ENCODE results near the gene SCAP. TPM values are rescaled to one million over a fixed set of nuclear protein-coding genes. Genes with fewer than 3 reads are reported as not detected.

SCAP gene
- polyA plus RNA-seq, 1 of the 3 experiments (the other 2 are of a cell fraction), result 28.0 TPM

GRCh38 chr3:47485812-47486211 is 10.1 kb upstream of the SCAP start:
- Histone ChIP-seq H3K27me3 (ENCODE audit: insufficient read depth) (no peaks in the 10 kb centered on the region), H3K4me2 (no peak overlapping the region), H3K4me1 (ENCODE audit: control insufficient read depth in 1 of 2, insufficient read depth in 2 of 2, low read depth in 1 of 2, low read length in 1 of 2) (no peaks in the 10 kb centered on the region), H3K79me2 (ENCODE audit: insufficient read depth) (no peaks in the 10 kb centered on the region), H3F3A (replicated peaks; ENCODE audit: insufficient read depth) (peaks cover 8% of the 10 kb centered on the region), H3K9me2 (no peaks in the 10 kb centered on the region), H3K36me3 (replicated peaks in 1 of 2; ENCODE audit: control insufficient read depth in 1 of 2, insufficient read depth in 2 of 2, low read length in 1 of 2) (peaks cover 0 to 3% of the 10 kb centered on the region in 2 experiments), H3K27ac (ENCODE audit: low read depth in 2 of 2, low read length in 1 of 2) (no peak overlapping the region), H3K9me3 (no peaks in the 10 kb centered on the region), H2AFZ (ENCODE audit: low read depth) (no peak overlapping the region), H3K4me3 (ENCODE audit: low read depth in 2 of 2, low read length in 1 of 2) (no peak overlapping the region), H3K9ac (no peak overlapping the region), H4K20me1 (ENCODE audit: insufficient read depth) (no peaks in the 10 kb centered on the region)
- TF ChIP-seq RAD21 (IDR thresholded peaks at IDR 0.05; ENCODE audit: low read length) (no peak), SIN3A (IDR thresholded peaks at IDR 0.05; ENCODE audit: borderline replicate concordance, low read depth, low read length) (no peak), CHD2 (IDR thresholded peaks at IDR 0.05; ENCODE audit: low read length, partially characterized antibody) (no peak), POLR2AphosphoS5 (IDR thresholded peaks at IDR 0.05; ENCODE audit: low read depth, low read length) (no peak), MEF2A (IDR thresholded peaks at IDR 0.05; ENCODE audit: borderline replicate concordance, low read depth) (no peak), RXRA (IDR thresholded peaks at IDR 0.05; ENCODE audit: borderline replicate concordance, low read depth) (no peak), TEAD4 (IDR thresholded peaks at IDR 0.05; ENCODE audit: borderline replicate concordance, insufficient read depth) (no peak), EP300 (IDR thresholded peaks at IDR 0.05; ENCODE audit: borderline replicate concordance in 1 of 2, low read depth in 1 of 2, low read length in 1 of 2) (no peak), TCF12 (IDR thresholded peaks at IDR 0.05) (no peak), TAF1 (IDR thresholded peaks at IDR 0.05; ENCODE audit: borderline replicate concordance, low read depth, low read length) (no peak), JUND (IDR thresholded peaks at IDR 0.05) (no peak), FOXM1 (IDR thresholded peaks at IDR 0.05; ENCODE audit: low read depth) (no peak), FOSL2 (IDR thresholded peaks at IDR 0.05; ENCODE audit: borderline replicate concordance, low read depth) (no peak), GATA2 (CRISPR knock-in tag; IDR thresholded peaks at IDR 0.05) (no peak)
- TF ChIP-seq, protein P1, sequence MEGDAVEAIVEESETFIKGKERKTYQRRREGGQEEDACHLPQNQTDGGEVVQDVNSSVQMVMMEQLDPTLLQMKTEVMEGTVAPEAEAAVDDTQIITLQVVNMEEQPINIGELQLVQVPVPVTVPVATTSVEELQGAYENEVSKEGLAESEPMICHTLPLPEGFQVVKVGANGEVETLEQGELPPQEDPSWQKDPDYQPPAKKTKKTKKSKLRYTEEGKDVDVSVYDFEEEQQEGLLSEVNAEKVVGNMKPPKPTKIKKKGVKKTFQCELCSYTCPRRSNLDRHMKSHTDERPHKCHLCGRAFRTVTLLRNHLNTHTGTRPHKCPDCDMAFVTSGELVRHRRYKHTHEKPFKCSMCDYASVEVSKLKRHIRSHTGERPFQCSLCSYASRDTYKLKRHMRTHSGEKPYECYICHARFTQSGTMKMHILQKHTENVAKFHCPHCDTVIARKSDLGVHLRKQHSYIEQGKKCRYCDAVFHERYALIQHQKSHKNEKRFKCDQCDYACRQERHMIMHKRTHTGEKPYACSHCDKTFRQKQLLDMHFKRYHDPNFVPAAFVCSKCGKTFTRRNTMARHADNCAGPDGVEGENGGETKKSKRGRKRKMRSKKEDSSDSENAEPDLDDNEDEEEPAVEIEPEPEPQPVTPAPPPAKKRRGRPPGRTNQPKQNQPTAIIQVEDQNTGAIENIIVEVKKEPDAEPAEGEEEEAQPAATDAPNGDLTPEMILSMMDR (IDR thresholded peaks at IDR 0.05), result no peak
- TF ChIP-seq, protein P2, sequence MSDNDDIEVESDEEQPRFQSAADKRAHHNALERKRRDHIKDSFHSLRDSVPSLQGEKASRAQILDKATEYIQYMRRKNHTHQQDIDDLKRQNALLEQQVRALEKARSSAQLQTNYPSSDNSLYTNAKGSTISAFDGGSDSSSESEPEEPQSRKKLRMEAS (IDR thresholded peaks at IDR 0.05; ENCODE audit: low read depth), result no peak
- TF ChIP-seq, protein P3, sequence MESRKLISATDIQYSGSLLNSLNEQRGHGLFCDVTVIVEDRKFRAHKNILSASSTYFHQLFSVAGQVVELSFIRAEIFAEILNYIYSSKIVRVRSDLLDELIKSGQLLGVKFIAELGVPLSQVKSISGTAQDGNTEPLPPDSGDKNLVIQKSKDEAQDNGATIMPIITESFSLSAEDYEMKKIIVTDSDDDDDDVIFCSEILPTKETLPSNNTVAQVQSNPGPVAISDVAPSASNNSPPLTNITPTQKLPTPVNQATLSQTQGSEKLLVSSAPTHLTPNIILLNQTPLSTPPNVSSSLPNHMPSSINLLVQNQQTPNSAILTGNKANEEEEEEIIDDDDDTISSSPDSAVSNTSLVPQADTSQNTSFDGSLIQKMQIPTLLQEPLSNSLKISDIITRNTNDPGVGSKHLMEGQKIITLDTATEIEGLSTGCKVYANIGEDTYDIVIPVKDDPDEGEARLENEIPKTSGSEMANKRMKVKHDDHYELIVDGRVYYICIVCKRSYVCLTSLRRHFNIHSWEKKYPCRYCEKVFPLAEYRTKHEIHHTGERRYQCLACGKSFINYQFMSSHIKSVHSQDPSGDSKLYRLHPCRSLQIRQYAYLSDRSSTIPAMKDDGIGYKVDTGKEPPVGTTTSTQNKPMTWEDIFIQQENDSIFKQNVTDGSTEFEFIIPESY (IDR thresholded peaks at IDR 0.05; ENCODE audit: borderline replicate concordance, low read depth), result no peak
- TF ChIP-seq, protein P4, sequence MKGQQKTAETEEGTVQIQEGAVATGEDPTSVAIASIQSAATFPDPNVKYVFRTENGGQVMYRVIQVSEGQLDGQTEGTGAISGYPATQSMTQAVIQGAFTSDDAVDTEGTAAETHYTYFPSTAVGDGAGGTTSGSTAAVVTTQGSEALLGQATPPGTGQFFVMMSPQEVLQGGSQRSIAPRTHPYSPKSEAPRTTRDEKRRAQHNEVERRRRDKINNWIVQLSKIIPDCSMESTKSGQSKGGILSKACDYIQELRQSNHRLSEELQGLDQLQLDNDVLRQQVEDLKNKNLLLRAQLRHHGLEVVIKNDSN (IDR thresholded peaks at IDR 0.05; ENCODE audit: borderline replicate concordance, low read depth), result no peak
- no peak for DNase-seq
- CTCF ChIA-PET, result interaction anchor here (1.1 to 1.5 kb wide), 2 partner anchors 9 to 65 kb away, joined by 3 to 5 read pairs; no protein-coding TSS in a partner anchor
- 70% methylated on average over 3 of the region's 3 CpGs for WGBS (ENCODE audit: low lambda C conversion rate)
- POLR2A ChIA-PET, result no interaction called here

All from SK-N-SH (cell line).